ENCODE data around the gene GRK1.
"Not testable (repeated sequence)": the region's sequence is repeated elsewhere in the genome, so short reads cannot be mapped to it uniquely, and the experiment has no call there.

Gene GRK1

GRCh38 chr13:113740661-113741060 lies 73.6 kb downstream of the GRK1 start:
- Histone ChIP-seq H3K27me3 (ENCODE audit: insufficient read depth, low read length) (no peaks in the 10 kb centered on the region), H3K4me3 (ENCODE audit: low read depth, low read length) (no peak overlapping the region), H3K4me1 (ENCODE audit: control insufficient read depth, insufficient read depth, low read length, unreplicated experiment) (peaks cover 7% of the 10 kb centered on the region), H3K79me2 (ENCODE audit: control insufficient read depth, insufficient read depth, low read length, unreplicated experiment) (no peaks in the 10 kb centered on the region), H3K36me3 (ENCODE audit: insufficient read depth, low read length) (no peaks in the 10 kb centered on the region), H3K27ac (ENCODE audit: low read depth, low read length) (no peak overlapping the region), H2AFZ (ENCODE audit: low read length, unreplicated experiment) (no peak overlapping the region)

- no peak overlapping the region for H3K4me3 ChIP-seq (ENCODE audit: low read depth, low read length)
- H3K36me3 ChIP-seq (ENCODE audit: insufficient read depth, low read length): no peaks in the 10 kb centered on the region
- H3K4me1 ChIP-seq (ENCODE audit: control insufficient read depth, insufficient read depth, low read length, unreplicated experiment): peaks cover 7% of the 10 kb centered on the region
- no peak overlapping the region for H3K27ac ChIP-seq (ENCODE audit: low read depth, low read length)
- no peaks in the 10 kb centered on the region for H3K79me2 ChIP-seq (ENCODE audit: control insufficient read depth, insufficient read depth, low read length, unreplicated experiment)
- no peaks in the 10 kb centered on the region for H3K27me3 ChIP-seq (ENCODE audit: insufficient read depth, low read length)
- H2AFZ ChIP-seq (ENCODE audit: low read length, unreplicated experiment): no peak overlapping the region
Measured at GRCh38 chr13:113741191-113741668, 74.2 kb downstream of the GRK1 start.

GRCh38 chr13:113742000-113742441 lies 75.0 kb downstream of the GRK1 start:
- Histone ChIP-seq H3K4me3 (ENCODE audit: low read depth, low read length) (no peak overlapping the region), H3K27me3 (ENCODE audit: insufficient read depth, low read length) (no peaks in the 10 kb centered on the region), H3K36me3 (ENCODE audit: insufficient read depth, low read length) (no peaks in the 10 kb centered on the region), H3K79me2 (ENCODE audit: control insufficient read depth, insufficient read depth, low read length, unreplicated experiment) (no peaks in the 10 kb centered on the region), H3K27ac (ENCODE audit: low read depth, low read length) (no peak overlapping the region), H3K4me1 (ENCODE audit: control insufficient read depth, insufficient read depth, low read length, unreplicated experiment) (peaks cover 7% of the 10 kb centered on the region), H2AFZ (ENCODE audit: low read length, unreplicated experiment) (no peak overlapping the region)

- no peak overlapping the region for H2AFZ ChIP-seq (ENCODE audit: low read length, unreplicated experiment)
- no peak overlapping the region for H3K4me3 ChIP-seq (ENCODE audit: low read depth, low read length)
- no peak overlapping the region for H3K27ac ChIP-seq (ENCODE audit: low read depth, low read length)
Measured at GRCh38 chr13:113742445-113743120, 75.6 kb downstream of the GRK1 start.

GRCh38 chr13:113743366-113744195 lies 76.6 kb downstream of the GRK1 start:
- no peak overlapping the region for H3K27ac ChIP-seq (ENCODE audit: low read depth, low read length)
- H3K27me3 ChIP-seq (ENCODE audit: insufficient read depth, low read length): no peaks in the 10 kb centered on the region
- no peak overlapping the region for H3K4me3 ChIP-seq (ENCODE audit: low read depth, low read length)
- no peaks in the 10 kb centered on the region for H3K79me2 ChIP-seq (ENCODE audit: control insufficient read depth, insufficient read depth, low read length, unreplicated experiment)
- no peaks in the 10 kb centered on the region for H3K36me3 ChIP-seq (ENCODE audit: insufficient read depth, low read length)
- H2AFZ ChIP-seq (ENCODE audit: low read length, unreplicated experiment): no peak overlapping the region
- H3K4me1 ChIP-seq (ENCODE audit: control insufficient read depth, insufficient read depth, low read length, unreplicated experiment): peaks cover 7% of the 10 kb centered on the region

More at GRCh38 chr13:113742445-113743120, 75.6 kb downstream of the GRK1 start:
- no peaks in the 10 kb centered on the region for H3K27me3 ChIP-seq (ENCODE audit: insufficient read depth, low read length)
- peaks cover 7% of the 10 kb centered on the region for H3K4me1 ChIP-seq (ENCODE audit: control insufficient read depth, insufficient read depth, low read length, unreplicated experiment)
- H3K36me3 ChIP-seq (ENCODE audit: insufficient read depth, low read length): no peaks in the 10 kb centered on the region
- no peaks in the 10 kb centered on the region for H3K79me2 ChIP-seq (ENCODE audit: control insufficient read depth, insufficient read depth, low read length, unreplicated experiment)

- Histone ChIP-seq H3K27me3 (ENCODE audit: insufficient read depth, low read length) (no peaks in the 10 kb centered on the region), H3K79me2 (ENCODE audit: control insufficient read depth, insufficient read depth, low read length, unreplicated experiment) (no peaks in the 10 kb centered on the region), H3K4me3 (ENCODE audit: low read depth, low read length) (no peak overlapping the region), H3K36me3 (ENCODE audit: insufficient read depth, low read length) (no peaks in the 10 kb centered on the region), H3K4me1 (ENCODE audit: control insufficient read depth, insufficient read depth, low read length, unreplicated experiment) (peaks cover 7% of the 10 kb centered on the region), H3K27ac (ENCODE audit: low read depth, low read length) (no peak overlapping the region), H2AFZ (ENCODE audit: low read length, unreplicated experiment) (no peak overlapping the region)
Measured at GRCh38 chr13:113744197-113745000, 77.4 kb downstream of the GRK1 start.

- Histone ChIP-seq H3K4me3 (ENCODE audit: low read depth, low read length) (no peak overlapping the region), H3K27ac (ENCODE audit: low read depth, low read length) (no peak overlapping the region), H3K27me3 (ENCODE audit: insufficient read depth, low read length) (no peaks in the 10 kb centered on the region), H3K79me2 (ENCODE audit: control insufficient read depth, insufficient read depth, low read length, unreplicated experiment) (no peaks in the 10 kb centered on the region), H3K36me3 (ENCODE audit: insufficient read depth, low read length) (no peaks in the 10 kb centered on the region), H3K4me1 (ENCODE audit: control insufficient read depth, insufficient read depth, low read length, unreplicated experiment) (peaks cover 7% of the 10 kb centered on the region), H2AFZ (ENCODE audit: low read length, unreplicated experiment) (no peak overlapping the region)
Measured at GRCh38 chr13:113745059-113745458, 78.0 kb downstream of the GRK1 start.

- not testable (repeated sequence) for H3K79me2 ChIP-seq (ENCODE audit: control insufficient read depth, insufficient read depth, low read length, unreplicated experiment); H2AFZ ChIP-seq (ENCODE audit: low read length, unreplicated experiment); H3K4me3 ChIP-seq (ENCODE audit: low read depth, low read length); H3K27ac ChIP-seq (ENCODE audit: low read depth, low read length); H3K4me1 ChIP-seq (ENCODE audit: control insufficient read depth, insufficient read depth, low read length, unreplicated experiment); H3K36me3 ChIP-seq (ENCODE audit: insufficient read depth, low read length); H3K27me3 ChIP-seq (ENCODE audit: insufficient read depth, low read length)
Measured at GRCh38 chr13:113745500-113746142, 78.6 kb downstream of the GRK1 start.

GRCh38 chr13:113746143-113746525 lies 79.1 kb downstream of the GRK1 start:
- Histone ChIP-seq H3K27ac (ENCODE audit: low read depth, low read length) (no peak overlapping the region), H3K79me2 (ENCODE audit: control insufficient read depth, insufficient read depth, low read length, unreplicated experiment) (no peaks in the 10 kb centered on the region), H3K36me3 (ENCODE audit: insufficient read depth, low read length) (no peaks in the 10 kb centered on the region), H3K4me3 (ENCODE audit: low read depth, low read length) (no peak overlapping the region), H3K27me3 (ENCODE audit: insufficient read depth, low read length) (no peaks in the 10 kb centered on the region), H3K4me1 (ENCODE audit: control insufficient read depth, insufficient read depth, low read length, unreplicated experiment) (peaks cover 7% of the 10 kb centered on the region), H2AFZ (ENCODE audit: low read length, unreplicated experiment) (no peak overlapping the region)

- H3K4me3 ChIP-seq (ENCODE audit: low read depth, low read length): no peak overlapping the region
- H3K4me1 ChIP-seq (ENCODE audit: control insufficient read depth, insufficient read depth, low read length, unreplicated experiment): peaks cover 7% of the 10 kb centered on the region
- H3K27me3 ChIP-seq (ENCODE audit: insufficient read depth, low read length): no peaks in the 10 kb centered on the region
- H2AFZ ChIP-seq (ENCODE audit: low read length, unreplicated experiment): no peak overlapping the region
- no peaks in the 10 kb centered on the region for H3K79me2 ChIP-seq (ENCODE audit: control insufficient read depth, insufficient read depth, low read length, unreplicated experiment)
- no peak overlapping the region for H3K27ac ChIP-seq (ENCODE audit: low read depth, low read length)
- H3K36me3 ChIP-seq (ENCODE audit: insufficient read depth, low read length): no peaks in the 10 kb centered on the region
Measured at GRCh38 chr13:113746671-113747070, 79.7 kb downstream of the GRK1 start.
